Gastrocnemius medialis (tissue), 4 donors: ENCODE data around the gene RPS2. TPM values are rescaled to one million over a fixed set of nuclear protein-coding genes. Genes with fewer than 3 reads are reported as not detected.

ENCODE experiments used
- ATAC-seq, 2 donors: fragments of 150-250 bp; one replicate each; pipeline ENCODE4 v1.9.1; 2016
- DNase-seq, 2 donors: peaks; one replicate each; pipeline ENCODE4 v3.0.0-alpha.2; 2019
- H3K27ac ChIP-seq, 4 donors: fragments of 200-600 bp; sonication (generic); 1 replicate in 1 of 4; 2 replicates in 3 of 4; pipeline ENCODE4 v1.5.1; 2016 to 2018; ENCODE audit warnings: mild to moderate bottlenecking in 2 of 4, moderate library complexity in 1 of 4
- H3K27me3 ChIP-seq, 3 donors: fragments of 200-600 bp; sonication (generic) in 2 of 3; 1 replicate in 1 of 3; 2 replicates in 2 of 3; pipeline versions ENCODE4 v1.5.1 to v1.6.0; 2016 to 2019; ENCODE audit warnings: mild to moderate bottlenecking in 1 of 3, moderate library complexity in 1 of 3
- H3K36me3 ChIP-seq, 2 donors: fragments of 200-600 bp; sonication (generic) in 1 of 2; one replicate each; pipeline ENCODE4 v1.5.1; 2017 to 2018
- H3K4me1 ChIP-seq, 2 donors: fragments of 200-600 bp; sonication (generic) in 1 of 2; one replicate each; pipeline ENCODE4 v1.5.1; 2016 to 2017; ENCODE audit warnings: mild to moderate bottlenecking in 2 of 2
- H3K4me3 ChIP-seq, 4 donors: fragments of 200-600 bp; sonication (generic) in 3 of 4; 1 replicate in 1 of 4; 2 replicates in 3 of 4; pipeline ENCODE4 v1.5.1; 2016 to 2019; ENCODE audit warnings: mild to moderate bottlenecking in 2 of 4
- H3K9me3 ChIP-seq, 3 donors: fragments of 200-600 bp; sonication (generic) in 2 of 3; 1 replicate in 1 of 3; 2 replicates in 2 of 3; pipeline ENCODE4 v1.5.1; 2016 to 2019
- POLR2A ChIP-seq, 2 donors: fragments of 450-650 bp; IDR thresholded peaks; one replicate each; pipeline ENCODE4 v1.6.1; 2017; ENCODE audit warnings: antibody characterized with exemption in 2 of 2, mild to moderate bottlenecking in 2 of 2, moderate library complexity in 2 of 2
- in situ Hi-C, 4 donors: fragments of 200-750 bp; cut with MboI; loops; one replicate each; pipeline versions ENCODE4 v1.15.0 to v1.8.0; 2017; ENCODE audit warnings: low sequenced_read_pairs in 4 of 4
- intact Hi-C: fragments of 100-400 bp; cut with DNase I; formaldehyde crosslinking; loops from one replicate; pipeline ENCODE4 v1.15.1; 2023; ENCODE audit warnings: low total_unique reads
- total RNA-seq, 4 donors: library from RNA; depleted of rRNA; stranded (reverse); fragments of >200 nt; gene quantifications; one replicate each; pipeline versions ENCODE4 v1.1.0 to v1.2.3, GENCODE V29; 2016
- TF ChIP-seq, protein P1 (sequence below), 5 experiments: fragments of 450-650 bp in 3 of 5; fragments of 200-600 bp in 2 of 5; sonication (generic) in 2 of 5; IDR thresholded peaks in 4 of 5; conservative IDR thresholded peaks in 1 of 5; 1 replicate in 4 of 5; 2 replicates in 1 of 5; pipeline ENCODE4 v1.5.1; 2016 to 2019; ENCODE audit warnings: antibody characterized with exemption in 5 of 5, mild to moderate bottlenecking in 3 of 5, moderate library complexity in 3 of 5

RPS2 gene
- total RNA-seq, 4 donors from 2014 or later, result 1,162 to 1,876 (median 1,684) TPM

- no peak for DNase-seq
- TF ChIP-seq, protein P1, sequence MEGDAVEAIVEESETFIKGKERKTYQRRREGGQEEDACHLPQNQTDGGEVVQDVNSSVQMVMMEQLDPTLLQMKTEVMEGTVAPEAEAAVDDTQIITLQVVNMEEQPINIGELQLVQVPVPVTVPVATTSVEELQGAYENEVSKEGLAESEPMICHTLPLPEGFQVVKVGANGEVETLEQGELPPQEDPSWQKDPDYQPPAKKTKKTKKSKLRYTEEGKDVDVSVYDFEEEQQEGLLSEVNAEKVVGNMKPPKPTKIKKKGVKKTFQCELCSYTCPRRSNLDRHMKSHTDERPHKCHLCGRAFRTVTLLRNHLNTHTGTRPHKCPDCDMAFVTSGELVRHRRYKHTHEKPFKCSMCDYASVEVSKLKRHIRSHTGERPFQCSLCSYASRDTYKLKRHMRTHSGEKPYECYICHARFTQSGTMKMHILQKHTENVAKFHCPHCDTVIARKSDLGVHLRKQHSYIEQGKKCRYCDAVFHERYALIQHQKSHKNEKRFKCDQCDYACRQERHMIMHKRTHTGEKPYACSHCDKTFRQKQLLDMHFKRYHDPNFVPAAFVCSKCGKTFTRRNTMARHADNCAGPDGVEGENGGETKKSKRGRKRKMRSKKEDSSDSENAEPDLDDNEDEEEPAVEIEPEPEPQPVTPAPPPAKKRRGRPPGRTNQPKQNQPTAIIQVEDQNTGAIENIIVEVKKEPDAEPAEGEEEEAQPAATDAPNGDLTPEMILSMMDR (IDR thresholded peaks at IDR 0.05 in 4 of 5, conservative IDR thresholded peaks at IDR 0.05 in 1 of 5), result no peak
- no peak for TF ChIP-seq POLR2A (IDR thresholded peaks at IDR 0.05)
- ATAC-seq, result no peak
- Histone ChIP-seq H3K27me3 (no peaks in the 10 kb centered on the region), H3K4me3 (no peak overlapping the region), H3K4me1 (peaks cover 52 to 64% of the 10 kb centered on the region in 2 donors), H3K9me3 (no peaks in the 10 kb centered on the region), H3K27ac (no peak overlapping the region), H3K36me3 (peaks cover 0 to 20% of the 10 kb centered on the region in 2 donors)
- in situ Hi-C loops (no loop called here), intact Hi-C loops (loop anchor here (5.0 to 10.0 kb wide), 2 partner anchors 261 to 528 kb away; partner anchors contain the start of genes CEMP1, PDPK1 and RNPS1)
Observed at GRCh38 chr16:2006317-2006716, 41.7 kb upstream of the RPS2 start.

DNA sequence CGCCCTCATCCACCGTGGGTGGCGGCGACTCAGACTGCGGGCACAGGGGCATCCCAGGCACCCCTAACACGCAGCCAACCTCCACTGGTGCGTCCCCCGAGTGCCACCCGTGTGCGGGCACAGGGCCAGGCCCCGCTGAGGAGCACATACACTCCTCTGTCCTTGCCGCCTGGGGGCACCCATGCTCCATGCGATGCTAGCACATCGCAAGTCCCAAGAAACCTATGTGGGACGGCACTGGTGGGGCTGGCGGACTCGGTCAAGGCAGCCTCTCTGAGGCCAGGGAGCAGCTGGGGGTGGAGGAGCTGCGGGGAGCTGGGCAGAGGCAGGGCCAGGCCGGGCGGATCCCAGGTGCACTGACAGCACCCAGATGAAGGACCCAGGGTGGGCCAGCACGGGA is 41.0 kb upstream of the RPS2 start:
- DNase-seq (no peak), ATAC-seq (no peak)
- no peaks in the 10 kb centered on the region for H3K27me3 ChIP-seq
- intact Hi-C loops, result loop anchor here (5.0 to 10.0 kb wide), 2 partner anchors 262 to 529 kb away; partner anchors contain the start of genes CEMP1, PDPK1 and RNPS1
- no peak for TF ChIP-seq POLR2A (IDR thresholded peaks at IDR 0.05)
- TF ChIP-seq, protein P1 (IDR thresholded peaks at IDR 0.05 in 4 of 5, conservative IDR thresholded peaks at IDR 0.05 in 1 of 5), result no peak
- H3K27ac ChIP-seq, result no peak overlapping the region
- no peak overlapping the region for H3K4me3 ChIP-seq
- H3K4me1 ChIP-seq, result peaks cover 52 to 64% of the 10 kb centered on the region in 2 donors
- in situ Hi-C loops, result no loop called here
- no peaks in the 10 kb centered on the region for H3K9me3 ChIP-seq
- peaks cover 0 to 26% of the 10 kb centered on the region in 2 donors for H3K36me3 ChIP-seq

DNA sequence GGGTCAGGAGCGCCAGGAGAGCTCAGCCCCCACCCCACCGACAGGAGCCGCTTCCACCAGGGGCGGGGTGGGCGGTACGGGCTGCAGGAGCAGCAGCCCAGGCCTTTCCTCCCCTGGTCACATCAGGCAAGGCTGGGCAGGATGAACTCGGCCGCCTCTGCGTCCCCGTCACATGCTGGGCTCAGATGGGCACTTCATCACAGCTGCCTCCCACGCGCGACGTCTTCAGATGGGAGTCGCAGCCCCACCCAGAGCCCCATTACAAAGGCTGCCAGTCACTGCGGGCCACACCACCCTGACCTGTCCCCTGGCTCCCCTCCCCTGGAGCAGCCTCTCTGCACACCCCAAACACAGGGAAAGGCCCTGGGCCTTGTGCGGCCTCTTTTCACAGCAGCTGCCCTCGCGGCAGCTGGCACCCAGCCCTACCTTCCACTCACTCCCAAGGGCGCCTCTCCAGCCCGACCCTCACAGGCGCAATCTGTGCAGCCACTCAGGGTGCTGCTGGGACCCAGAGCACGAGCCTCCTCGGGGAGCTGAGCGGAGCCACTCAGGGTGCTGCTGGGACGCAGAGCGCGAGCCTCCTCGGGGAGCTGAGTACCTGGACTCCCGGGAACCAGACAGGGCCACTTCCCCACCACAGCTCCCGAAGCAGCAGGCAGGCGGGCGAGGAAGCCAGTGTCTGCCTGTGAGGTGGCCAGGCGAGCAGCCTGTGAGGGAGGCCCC is 40.3 kb upstream of the RPS2 start:
- ATAC-seq, result no peak

GRCh38 chr16:2003827-2004641 is 39.4 kb upstream of the RPS2 start:
- Histone ChIP-seq H3K27me3 (no peaks in the 10 kb centered on the region), H3K9me3 (no peaks in the 10 kb centered on the region), H3K27ac (peak overlapping the region; percentile 78 to 81 (median 79)), H3K4me3 (peak overlapping the region in 2 of 4 donors; percentile 7 to 29), H3K36me3 (peaks cover 0 to 40% of the 10 kb centered on the region in 2 donors), H3K4me1 (peaks cover 45 to 58% of the 10 kb centered on the region in 2 donors)
- intact Hi-C loops, result loop anchor here (10.0 kb wide), 1 partner anchor 531 kb away; the partner anchor contains the start of genes CEMP1 and PDPK1
- peak; percentile 96 to 97 for ATAC-seq
- TF ChIP-seq, protein P1 (IDR thresholded peaks at IDR 0.05 in 4 of 5, conservative IDR thresholded peaks at IDR 0.05 in 1 of 5), result peak; percentile 94 to 98 (median 96)
- TF ChIP-seq POLR2A (IDR thresholded peaks at IDR 0.05), result no peak
- in situ Hi-C loops, result no loop called here
- peak; percentile 92 to 97 for DNase-seq

More for the DNA sequence above, 40.3 kb upstream of the RPS2 start:
- in situ Hi-C loops (no loop called here), intact Hi-C loops (loop anchor here (5.0 to 10.0 kb wide), 2 partner anchors 262 to 530 kb away; partner anchors contain the start of genes CEMP1, PDPK1 and RNPS1)
- H3K27me3 ChIP-seq, result no peaks in the 10 kb centered on the region
- H3K36me3 ChIP-seq, result peaks cover 0 to 30% of the 10 kb centered on the region in 2 donors
- H3K4me1 ChIP-seq, result peaks cover 45 to 59% of the 10 kb centered on the region in 2 donors
- no peak overlapping the region for H3K4me3 ChIP-seq
- H3K27ac ChIP-seq, result peak overlapping the region in 3 of 4 donors; percentile 78 to 81 (median 79)
- no peak for DNase-seq
- no peaks in the 10 kb centered on the region for H3K9me3 ChIP-seq
- no peak for TF ChIP-seq POLR2A (IDR thresholded peaks at IDR 0.05)
- TF ChIP-seq, protein P1 (IDR thresholded peaks at IDR 0.05 in 4 of 5, conservative IDR thresholded peaks at IDR 0.05 in 1 of 5), result no peak
